ENCODE results near the gene LRP4.

- TF ChIP-seq CTCF (IDR thresholded peaks at IDR 0.05) (no peak), POLR2A (IDR thresholded peaks at IDR 0.05) (no peak)
Measured at GRCh38 chr11:46958777-46959176, 40.4 kb upstream of the LRP4 start.
